ENCODE data around the gene CABP4. TPM values are rescaled to one million over a fixed set of nuclear protein-coding genes. Genes with fewer than 3 reads are reported as not detected.

Gene CABP4
- total RNA-seq, 1 donor from 2014 or later, result 1.3 TPM

GRCh38 chr11:67435031-67435726, 20.0 kb upstream of the CABP4 start:
- no peak for DNase-seq (ENCODE audit: extremely low read depth, low read depth, low spot score)

GRCh38 chr11:67435727-67436458, 19.3 kb upstream of the CABP4 start:
- DNase-seq (ENCODE audit: extremely low read depth, low read depth, low spot score), result no peak

- DNase-seq (ENCODE audit: extremely low read depth, low read depth, low spot score), result no peak
Measured at GRCh38 chr11:67436459-67437081, 18.6 kb upstream of the CABP4 start.

- DNase-seq (ENCODE audit: extremely low read depth, low read depth, low spot score), result no peak
Measured at GRCh38 chr11:67437082-67437808, 17.9 kb upstream of the CABP4 start, which contains the start of gene PTPRCAP. Gene PTPRCAP (minus strand): TSS chr11:67437682. CDS start chr11:67437619, 63 bp downstream.

GRCh38 chr11:67437809-67438157, 17.4 kb upstream of the CABP4 start:
- DNase-seq (ENCODE audit: extremely low read depth, low read depth, low spot score), result no peak

GRCh38 chr11:67438158-67438902, 16.8 kb upstream of the CABP4 start:
- DNase-seq (ENCODE audit: extremely low read depth, low read depth, low spot score), result no peak

- no peak for DNase-seq (ENCODE audit: extremely low read depth, low read depth, low spot score)
Measured at GRCh38 chr11:67439321-67440228, 15.6 kb upstream of the CABP4 start.

GRCh38 chr11:67440229-67441097, 14.7 kb upstream of the CABP4 start:
- no peak for DNase-seq (ENCODE audit: extremely low read depth, low read depth, low spot score)

GRCh38 chr11:67441098-67441563, 14.0 kb upstream of the CABP4 start:
- no peak for DNase-seq (ENCODE audit: extremely low read depth, low read depth, low spot score)

- no peak for DNase-seq (ENCODE audit: extremely low read depth, low read depth, low spot score)
Measured at GRCh38 chr11:67441731-67442351, 13.3 kb upstream of the CABP4 start.

- DNase-seq (ENCODE audit: extremely low read depth, low read depth, low spot score), result no peak
Measured at GRCh38 chr11:67442504-67443404, 12.4 kb upstream of the CABP4 start.

- no peak for DNase-seq (ENCODE audit: extremely low read depth, low read depth, low spot score)
Measured at GRCh38 chr11:67445515-67445914, 9.6 kb upstream of the CABP4 start.

GRCh38 chr11:67448220-67448609, 6.9 kb upstream of the CABP4 start:
- DNase-seq (ENCODE audit: extremely low read depth, low read depth, low spot score), result no peak

- DNase-seq (ENCODE audit: extremely low read depth, low read depth, low spot score), result no peak
Measured at GRCh38 chr11:67449116-67449844, 5.9 kb upstream of the CABP4 start.

- DNase-seq (ENCODE audit: extremely low read depth, low read depth, low spot score), result no peak
Measured at GRCh38 chr11:67450796-67451657, 4.1 kb upstream of the CABP4 start.

- no peak for DNase-seq (ENCODE audit: extremely low read depth, low read depth, low spot score)
Measured at GRCh38 chr11:67451658-67451976, 3.5 kb upstream of the CABP4 start.

Measured in glomerular endothelial cell (primary cell).